Activated CD4-positive, CD25-positive, alpha-beta regulatory T cell (primary cell): ENCODE results near the gene TUBGCP5.

Experiments
- DNase-seq, 4 experiments: peaks; one replicate each; lab custom pipeline; 2025; lab: John Stamatoyannopoulos, UW

TUBGCP5 gene

GRCh38 chr15:22952796-22953579, 86.4 kb downstream of the TUBGCP5 start:
- no peak for DNase-seq

- DNase-seq: no peak
Observed at GRCh38 chr15:22951381-22952280, 87.7 kb downstream of the TUBGCP5 start.

- DNase-seq: no peak
Observed at GRCh38 chr15:22951031-22951380, 88.4 kb downstream of the TUBGCP5 start.

- DNase-seq: no peak
Observed at GRCh38 chr15:22950256-22950990, 88.9 kb downstream of the TUBGCP5 start.
